Neural cell (in vitro differentiated cells): ENCODE results near the gene MAMLD1.

Source experiments
- CTCF ChIP-seq: fragments of 450-650 bp; IDR thresholded peaks from 2 replicates; pipeline ENCODE4 v1.5.1; 2014; ENCODE audit warnings: antibody characterized with exemption, mild to moderate bottlenecking, moderate library complexity; ENCODE audit not compliant: poor library complexity, severe bottlenecking
- EP300 ChIP-seq: fragments of 450-650 bp; conservative IDR thresholded peaks from 2 replicates; pipeline ENCODE4 v1.6.1; 2014; ENCODE audit warnings: antibody characterized with exemption, mild to moderate bottlenecking, moderate library complexity; ENCODE audit not compliant: poor library complexity, severe bottlenecking
- POLR2AphosphoS5 ChIP-seq: IDR thresholded peaks from 2 replicates; pipeline ENCODE4 v1.6.1; 2012

DNA sequence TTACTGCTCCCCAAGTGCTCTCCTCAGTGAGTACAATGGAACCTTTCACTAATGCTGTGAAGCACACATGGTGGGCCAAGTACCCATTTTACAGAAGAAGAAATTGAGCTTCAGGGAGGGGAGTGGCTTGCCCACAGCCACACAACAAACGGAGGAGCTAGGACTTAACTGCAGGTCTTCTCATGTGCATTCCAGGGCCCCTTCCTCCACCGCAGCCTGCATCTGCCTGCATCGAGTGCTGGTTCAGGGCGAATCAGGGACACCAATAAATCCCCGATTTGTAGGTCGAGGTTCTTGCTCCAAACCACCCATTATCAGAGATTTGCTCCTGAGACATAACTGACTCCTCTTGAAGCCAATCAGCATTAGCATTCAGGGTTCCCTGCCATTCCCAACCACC lies 100.9 kb downstream of the MAMLD1 start:
- TF ChIP-seq CTCF (no peak), POLR2AphosphoS5 (no peak), EP300 (no peak)
